Mononuclear cell (primary cell): ENCODE measurements around the gene SNORC. TPM values are rescaled to one million over a fixed set of nuclear protein-coding genes. Genes with fewer than 3 reads are reported as not detected.

Source experiments
- H3K27me3 ChIP-seq: 2 replicates; pipeline ENCODE4 v1.6.0; 2011; ENCODE audit warnings: low read length, control low read depth; ENCODE audit not compliant: insufficient read depth
- H3K4me1 ChIP-seq: 2 replicates; pipeline ENCODE4 v1.5.1; 2011; ENCODE audit warnings: mild to moderate bottlenecking, low read length, control low read depth; ENCODE audit not compliant: insufficient read depth
- H3K4me3 ChIP-seq: 2 replicates; pipeline ENCODE4 v1.5.1; 2011; ENCODE audit warnings: mild to moderate bottlenecking, low read length, moderate library complexity
- H3K9me3 ChIP-seq: 2 replicates; pipeline ENCODE4 v1.5.1; 2011; ENCODE audit warnings: low read depth, mild to moderate bottlenecking, control low read depth, low read length
- total RNA-seq: library from RNA; depleted of rRNA; stranded (reverse); fragments of >200 nt; gene quantifications from one replicate; pipeline ENCODE4 v1.2.3, GENCODE V29; 2012

The SNORC gene
- total RNA-seq, 1 donor: under 0.01 TPM

- H3K27me3 ChIP-seq: peaks cover 14% of the 10 kb centered on the region
- no peak overlapping the region for H3K4me3 ChIP-seq
- H3K4me1 ChIP-seq: peaks cover 21% of the 10 kb centered on the region
- H3K9me3 ChIP-seq: no peaks in the 10 kb centered on the region
Observed at GRCh38 chr2:232874677-232875223, 4.7 kb downstream of the SNORC start.

- Histone ChIP-seq H3K9me3 (no peaks in the 10 kb centered on the region), H3K4me3 (no peak overlapping the region), H3K4me1 (peaks cover 21% of the 10 kb centered on the region), H3K27me3 (peaks cover 14% of the 10 kb centered on the region)
Observed at GRCh38 chr2:232875256-232876121, 5.4 kb downstream of the SNORC start.

GRCh38 chr2:232876161-232876977 lies 6.3 kb downstream of the SNORC start:
- Histone ChIP-seq H3K4me3 (peak overlapping the region; percentile 25), H3K4me1 (peaks cover 21% of the 10 kb centered on the region), H3K27me3 (peaks cover 14% of the 10 kb centered on the region), H3K9me3 (no peaks in the 10 kb centered on the region)

- H3K9me3 ChIP-seq: no peaks in the 10 kb centered on the region
- peaks cover 14% of the 10 kb centered on the region for H3K27me3 ChIP-seq
- peaks cover 21% of the 10 kb centered on the region for H3K4me1 ChIP-seq
- no peak overlapping the region for H3K4me3 ChIP-seq
Observed at GRCh38 chr2:232876978-232877441, 6.9 kb downstream of the SNORC start.

- H3K4me1 ChIP-seq: peaks cover 21% of the 10 kb centered on the region
- H3K27me3 ChIP-seq: peaks cover 14% of the 10 kb centered on the region
- no peak overlapping the region for H3K4me3 ChIP-seq
- H3K9me3 ChIP-seq: no peaks in the 10 kb centered on the region
Observed at GRCh38 chr2:232877940-232878511, 8.0 kb downstream of the SNORC start.

- Histone ChIP-seq H3K27me3 (peaks cover 14% of the 10 kb centered on the region), H3K4me3 (no peak overlapping the region), H3K4me1 (peaks cover 18% of the 10 kb centered on the region), H3K9me3 (no peaks in the 10 kb centered on the region)
Observed at GRCh38 chr2:232878855-232879617, 9.0 kb downstream of the SNORC start.

DNA sequence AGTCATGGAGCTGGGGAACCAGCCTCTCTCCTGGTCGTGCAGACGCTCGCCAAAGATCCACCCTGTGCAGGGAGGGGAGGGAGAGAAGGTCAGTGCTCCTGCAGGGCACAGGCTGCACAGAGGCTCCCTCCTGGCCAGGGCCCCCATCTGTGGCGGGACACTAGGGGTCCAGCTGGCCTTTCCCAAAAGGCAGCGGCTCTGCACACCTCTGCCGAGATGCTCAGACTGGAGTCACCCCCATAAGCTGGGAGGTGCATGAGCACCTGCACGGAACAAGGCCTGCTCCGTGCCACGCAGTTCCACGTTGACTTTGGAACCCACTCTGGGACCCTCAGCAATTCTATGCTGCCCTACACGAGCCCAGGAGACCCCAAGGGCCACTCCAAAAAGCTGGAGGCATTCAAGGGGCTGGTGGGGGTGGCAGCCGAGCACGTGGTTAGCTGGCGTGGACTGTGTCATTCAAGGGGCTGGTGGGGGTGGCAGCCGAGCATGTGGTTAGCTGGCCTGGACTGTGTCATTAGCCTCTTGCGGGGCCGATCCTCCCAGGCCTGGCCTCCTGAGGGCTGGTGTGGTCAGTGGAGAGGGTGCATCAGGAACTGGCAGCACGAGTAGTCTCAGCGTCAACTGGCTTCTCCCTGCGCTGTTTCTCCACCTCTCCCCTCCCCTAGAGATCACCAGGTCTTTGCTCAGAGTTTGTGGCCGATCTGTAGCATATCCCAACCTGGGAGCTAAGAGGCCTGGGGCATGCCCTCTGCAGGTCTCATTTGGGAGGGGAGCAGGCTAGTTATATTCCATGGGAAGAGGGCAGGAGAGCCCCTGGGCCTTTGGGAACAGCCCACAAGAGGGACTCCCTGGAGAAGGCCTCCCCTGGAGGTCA lies 9.8 kb downstream of the SNORC start:
- H3K4me3 ChIP-seq: no peak overlapping the region
- H3K4me1 ChIP-seq: peaks cover 13% of the 10 kb centered on the region
- no peaks in the 10 kb centered on the region for H3K9me3 ChIP-seq

DNA sequence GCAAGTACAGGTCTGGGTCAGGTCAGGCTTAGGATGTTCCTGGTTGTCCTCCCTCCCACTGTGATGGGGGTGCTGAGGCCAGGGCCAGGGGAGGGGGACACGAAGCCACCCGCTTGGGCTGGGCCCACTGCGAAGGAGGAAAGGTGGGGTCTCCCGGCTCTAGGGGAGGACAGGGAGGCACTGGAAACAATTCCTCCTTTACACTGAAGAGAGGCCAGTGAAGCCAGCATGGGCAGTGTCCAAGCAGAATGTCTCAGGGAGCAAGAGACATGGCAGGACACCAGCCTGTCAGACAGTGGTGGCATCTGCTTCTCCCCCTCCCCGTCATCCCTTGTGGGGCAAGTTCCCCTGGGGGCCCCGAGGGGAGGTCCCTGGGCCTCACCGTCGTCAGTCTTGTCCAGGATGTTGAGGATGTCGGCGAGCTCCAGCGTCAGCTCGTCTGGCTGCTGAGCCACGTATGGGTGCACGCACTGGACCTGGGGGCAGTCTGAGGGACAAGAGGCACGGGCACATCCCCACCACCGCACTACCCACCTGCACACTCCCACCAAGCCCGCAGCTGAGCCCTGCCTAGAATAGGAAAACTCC lies 10.8 kb downstream of the SNORC start:
- Histone ChIP-seq H3K27me3 (peaks cover 7% of the 10 kb centered on the region), H3K9me3 (no peaks in the 10 kb centered on the region), H3K4me1 (peaks cover 7% of the 10 kb centered on the region), H3K4me3 (no peak overlapping the region)

More for the DNA sequence above, 9.8 kb downstream of the SNORC start:
- peaks cover 14% of the 10 kb centered on the region for H3K27me3 ChIP-seq

- no peaks in the 10 kb centered on the region for H3K4me1 ChIP-seq
- no peak overlapping the region for H3K4me3 ChIP-seq
Observed at GRCh38 chr2:232882085-232882484, 12.0 kb downstream of the SNORC start.

DNA sequence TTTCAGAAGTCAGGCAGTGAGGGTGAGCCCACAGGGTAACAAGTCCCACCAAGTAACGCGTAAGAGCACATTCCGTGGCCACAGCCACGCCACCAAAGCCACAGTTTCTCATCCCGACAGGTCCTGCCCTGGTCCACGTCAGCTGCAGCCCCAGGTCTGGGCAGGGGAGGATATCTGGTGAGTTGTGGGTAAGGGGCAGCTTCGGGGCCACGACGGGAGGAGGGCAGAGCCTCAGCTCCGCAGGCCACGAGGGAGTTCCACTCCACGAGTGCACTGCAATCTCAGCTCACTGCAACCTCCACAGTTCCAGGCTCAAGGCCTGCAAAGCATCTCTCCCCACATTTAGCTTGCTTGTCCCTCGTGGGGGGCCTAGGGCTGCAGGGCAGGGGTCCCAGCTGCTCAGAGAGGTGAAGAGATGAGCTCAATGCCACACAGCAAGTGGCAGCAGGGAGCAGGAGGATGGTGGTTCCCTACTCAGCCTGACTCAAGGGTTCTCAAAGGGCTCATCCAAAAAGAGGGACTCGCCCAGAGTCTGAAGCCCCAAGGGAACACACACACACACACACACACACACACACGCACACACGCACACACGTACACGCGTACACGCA lies 12.5 kb downstream of the SNORC start:
- Histone ChIP-seq H3K27me3 (no peaks in the 10 kb centered on the region), H3K4me3 (no peak overlapping the region), H3K9me3 (no peaks in the 10 kb centered on the region), H3K4me1 (no peaks in the 10 kb centered on the region)

More at GRCh38 chr2:232882085-232882484, 12.0 kb downstream of the SNORC start:
- peaks cover 4% of the 10 kb centered on the region for H3K27me3 ChIP-seq
- no peaks in the 10 kb centered on the region for H3K9me3 ChIP-seq

DNA sequence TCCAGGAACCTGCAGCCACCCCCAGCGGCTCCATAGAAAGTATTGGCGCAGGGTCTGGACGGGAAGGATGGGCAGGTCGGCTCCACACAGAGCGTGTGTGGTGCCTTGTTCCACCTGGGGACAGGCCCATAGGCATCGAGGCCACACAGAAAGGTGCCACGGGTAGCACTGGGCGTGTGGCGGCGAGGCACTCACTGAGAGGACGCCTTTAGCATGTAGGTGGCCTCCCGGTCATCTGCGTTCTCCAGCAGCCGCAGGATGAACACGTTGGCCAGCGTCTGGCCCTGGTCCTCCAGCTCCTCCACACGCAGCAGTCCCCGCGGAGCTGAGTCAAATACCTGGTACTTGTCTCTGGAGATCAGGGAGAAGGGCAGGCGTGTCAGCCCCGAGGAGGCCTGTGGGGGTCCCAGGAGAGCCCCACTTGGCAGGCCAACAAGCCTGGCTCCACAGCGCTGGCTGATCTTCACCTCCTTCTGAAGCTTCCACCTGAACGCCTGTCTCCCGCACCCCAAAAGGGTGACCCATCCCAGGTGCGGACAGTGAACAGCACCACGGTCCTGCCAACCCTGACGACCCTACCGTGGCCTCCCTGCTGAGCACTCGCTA lies 13.2 kb downstream of the SNORC start:
- Histone ChIP-seq H3K4me1 (no peaks in the 10 kb centered on the region), H3K27me3 (no peaks in the 10 kb centered on the region), H3K9me3 (no peaks in the 10 kb centered on the region), H3K4me3 (no peak overlapping the region)

DNA sequence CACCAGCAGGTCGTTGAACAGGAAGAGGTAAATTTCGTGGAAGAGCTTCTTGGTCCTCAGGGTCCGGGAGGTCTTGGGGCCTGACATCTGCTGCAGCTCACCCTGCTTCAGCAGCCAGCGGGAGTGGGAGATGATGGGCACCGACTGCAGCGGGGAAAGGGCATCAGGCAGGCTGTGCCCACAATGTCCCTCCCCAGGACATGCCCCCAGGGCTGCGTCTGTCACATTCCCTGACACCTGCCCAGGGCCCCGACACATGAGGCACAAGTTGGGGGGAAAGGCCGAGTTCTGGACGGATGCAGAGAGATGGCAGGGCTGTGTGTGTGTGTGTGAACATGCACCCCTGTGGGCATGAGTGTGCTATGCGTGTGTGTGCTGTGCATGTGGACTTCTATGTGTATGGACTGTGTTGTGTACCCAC lies 13.9 kb downstream of the SNORC start:
- Histone ChIP-seq H3K4me1 (no peaks in the 10 kb centered on the region), H3K4me3 (no peak overlapping the region), H3K27me3 (no peaks in the 10 kb centered on the region), H3K9me3 (no peaks in the 10 kb centered on the region)
